Activated CD8-positive, alpha-beta T cell treated with anti-CD3 and anti-CD28 coated beads, Interleukin-2, amount 10 ng/mL, durations not matched to agents 7 days and 5 days (primary cell): ENCODE results near the gene FCSK. TPM values are rescaled to one million over a fixed set of nuclear protein-coding genes. Genes with fewer than 3 reads are reported as not detected.
A peak's percentile ranks its signal among the peaks of the same experiment; 100 is the strongest.

Experiments
- ATAC-seq: fragments of 150-1000 bp; cut with Tn5 transposase; one replicate; pipeline ENCODE4 v1.10.0; 2021; ENCODE audit warnings: moderate library complexity
- CTCF ChIA-PET: fragments of 350-600 bp; sonication (Branson Sonifier 250); formaldehyde crosslinking; loops from one replicate; lab custom pipeline; 2021; ENCODE audit warnings: antibody characterized with exemption; lab: Charles Lee
- POLR2A ChIA-PET: fragments of 350-600 bp; sonication (Branson Sonifier 250); formaldehyde crosslinking; loops from one replicate; lab custom pipeline; 2021; ENCODE audit warnings: antibody characterized with exemption; lab: Charles Lee
- DNase-seq: peaks from one replicate; pipeline ENCODE4 v3.0.0-alpha.2; 2020
- H3K27ac Mint-ChIP-seq: one replicate; pipeline ENCODE4 v1.8.0; 2021; ENCODE audit warnings: mild to moderate bottlenecking, mixed read lengths
- H3K27me3 Mint-ChIP-seq: one replicate; pipeline ENCODE4 v1.8.0; 2021; ENCODE audit warnings: low read depth, mixed read lengths
- H3K36me3 Mint-ChIP-seq: one replicate; pipeline ENCODE4 v1.8.0; 2021; ENCODE audit warnings: low read depth, mixed read lengths
- H3K4me1 Mint-ChIP-seq: one replicate; pipeline ENCODE4 v1.8.0; 2021; ENCODE audit warnings: low read depth, mixed read lengths
- H3K4me3 Mint-ChIP-seq: one replicate; pipeline ENCODE4 v1.8.0; 2021; ENCODE audit warnings: mild to moderate bottlenecking, mixed read lengths
- H3K9me3 Mint-ChIP-seq: one replicate; pipeline ENCODE4 v1.8.0; 2022; ENCODE audit warnings: mixed read lengths; ENCODE audit not compliant: insufficient read depth
- total RNA-seq, 2 experiments: library from RNA; stranded (reverse); gene quantifications; one replicate each; pipeline ENCODE4 v1.2.3, GENCODE V29; 2021

Gene FCSK
- total RNA-seq, 2 experiments from 2014 or later: 17.3 to 18.8 TPM

GRCh38 chr16:70432723-70433457 is 21.5 kb upstream of the FCSK start:
- peak overlapping the region; percentile 37 for H3K27ac Mint-ChIP-seq
- ATAC-seq: no peak
- H3K9me3 Mint-ChIP-seq: no peaks in the 10 kb centered on the region
- DNase-seq: no peak
- peaks cover 65% of the 10 kb centered on the region for H3K4me1 Mint-ChIP-seq
- ChIA-PET POLR2A (interaction anchor here (0.6 to 2.1 kb wide), 4 partner anchors 11 to 81 kb away, joined by 3 to 6 read pairs (median 3); no protein-coding TSS in a partner anchor), CTCF (interaction anchor here (0.9 to 1.3 kb wide), 2 partner anchors 52 to 76 kb away, joined by 3 read pairs; no protein-coding TSS in a partner anchor)
- H3K4me3 Mint-ChIP-seq: no peak overlapping the region
- H3K36me3 Mint-ChIP-seq: peaks cover 11% of the 10 kb centered on the region
- no peaks in the 10 kb centered on the region for H3K27me3 Mint-ChIP-seq

- ATAC-seq (no peak), DNase-seq (no peak)
- H3K4me1 Mint-ChIP-seq: peaks cover 61% of the 10 kb centered on the region
- no peak overlapping the region for H3K27ac Mint-ChIP-seq
- no peaks in the 10 kb centered on the region for H3K9me3 Mint-ChIP-seq
- H3K4me3 Mint-ChIP-seq: no peak overlapping the region
- H3K27me3 Mint-ChIP-seq: no peaks in the 10 kb centered on the region
- ChIA-PET POLR2A (interaction anchor here (1.0 to 2.1 kb wide), 3 partner anchors 10 to 52 kb away, joined by 3 to 6 read pairs (median 4); no protein-coding TSS in a partner anchor), CTCF (interaction anchor here (0.9 to 1.3 kb wide), 2 partner anchors 53 to 75 kb away, joined by 3 read pairs; no protein-coding TSS in a partner anchor)
- H3K36me3 Mint-ChIP-seq: peaks cover 11% of the 10 kb centered on the region
Measured at GRCh38 chr16:70433458-70434103, 20.8 kb upstream of the FCSK start.

- DNase-seq (no peak), ATAC-seq (no peak)
- ChIA-PET CTCF (no interaction called here), POLR2A (interaction anchor here (1.0 to 2.1 kb wide), 2 partner anchors 16 to 53 kb away, joined by 4 to 6 read pairs; no protein-coding TSS in a partner anchor)
- Mint-ChIP-seq H3K9me3 (no peaks in the 10 kb centered on the region), H3K27me3 (no peaks in the 10 kb centered on the region), H3K36me3 (peaks cover 11% of the 10 kb centered on the region), H3K4me1 (peaks cover 61% of the 10 kb centered on the region), H3K27ac (no peak overlapping the region), H3K4me3 (no peak overlapping the region)
Measured at GRCh38 chr16:70434484-70435260, 19.7 kb upstream of the FCSK start.

- CTCF ChIA-PET: interaction anchor here (1.7 kb wide), 2 partner anchors 43 to 56 kb away, joined by 5 to 6 read pairs; no protein-coding TSS in a partner anchor
- no peak for DNase-seq
- Mint-ChIP-seq H3K27ac (peak overlapping the region; percentile 56), H3K4me1 (peaks cover 50% of the 10 kb centered on the region), H3K27me3 (no peaks in the 10 kb centered on the region), H3K36me3 (peaks cover 11% of the 10 kb centered on the region), H3K4me3 (peak overlapping the region; percentile 88), H3K9me3 (no peaks in the 10 kb centered on the region)
- ATAC-seq: no peak
- POLR2A ChIA-PET: interaction anchor here (1.7 to 2.5 kb wide), 2 partner anchors 17 to 90 kb away, joined by 8 to 9 read pairs; partner anchors contain the start of gene DDX19A
Measured at GRCh38 chr16:70437017-70437581, 17.3 kb upstream of the FCSK start.

GRCh38 chr16:70437582-70438557 is 16.5 kb upstream of the FCSK start:
- DNase-seq: peak; percentile 28
- Mint-ChIP-seq H3K4me1 (peaks cover 42% of the 10 kb centered on the region), H3K4me3 (peak overlapping the region; percentile 88), H3K36me3 (peaks cover 11% of the 10 kb centered on the region), H3K27me3 (no peaks in the 10 kb centered on the region), H3K9me3 (no peaks in the 10 kb centered on the region), H3K27ac (peak overlapping the region; percentile 91)
- ATAC-seq: no peak
- ChIA-PET CTCF (interaction anchor here (0.6 to 3.0 kb wide), 5 partner anchors 16 to 57 kb away, joined by 3 to 12 read pairs (median 5); partner anchors contain the start of gene FCSK), POLR2A (interaction anchor here (1.0 to 2.5 kb wide), 5 partner anchors 8 to 91 kb away, joined by 3 to 30 read pairs (median 8); partner anchors contain the start of gene DDX19A)

- peak overlapping the region; percentile 88 for H3K4me3 Mint-ChIP-seq
- peak; percentile 29 for DNase-seq
- peaks cover 11% of the 10 kb centered on the region for H3K36me3 Mint-ChIP-seq
- CTCF ChIA-PET: interaction anchor here (0.6 to 3.0 kb wide), 5 partner anchors 15 to 58 kb away, joined by 3 to 12 read pairs (median 5); partner anchors contain the start of gene FCSK
- ATAC-seq: peak; percentile 5
- POLR2A ChIA-PET: interaction anchor here (0.8 to 2.5 kb wide), 7 partner anchors 9 to 874 kb away, joined by 3 to 30 read pairs (median 5); partner anchors contain the start of gene DDX19A
- H3K4me1 Mint-ChIP-seq: peaks cover 39% of the 10 kb centered on the region
- H3K27me3 Mint-ChIP-seq: no peaks in the 10 kb centered on the region
- no peaks in the 10 kb centered on the region for H3K9me3 Mint-ChIP-seq
- H3K27ac Mint-ChIP-seq: peak overlapping the region; percentile 91
Measured at GRCh38 chr16:70438585-70438968, 15.8 kb upstream of the FCSK start.

GRCh38 chr16:70438969-70439862 is 15.2 kb upstream of the FCSK start, which contains the start of gene ST3GAL2:
TSS of gene ST3GAL2 (minus strand) at chr16:70439100. CDS start at chr16:70398530, 40,570 bp downstream.
- peaks cover 7% of the 10 kb centered on the region for H3K36me3 Mint-ChIP-seq
- H3K9me3 Mint-ChIP-seq: no peaks in the 10 kb centered on the region
- ATAC-seq: peak; percentile 93
- H3K27ac Mint-ChIP-seq: peak within 1 kb of the TSS; percentile 91
- ChIA-PET POLR2A (interaction anchor here (0.8 to 2.5 kb wide), 7 partner anchors 10 to 875 kb away, joined by 3 to 30 read pairs (median 5); partner anchors contain the start of gene DDX19A), CTCF (interaction anchor here (0.6 to 3.0 kb wide), 6 partner anchors 14 to 45 kb away, joined by 3 to 12 read pairs (median 3); partner anchors contain the start of gene FCSK)
- H3K4me3 Mint-ChIP-seq: peak within 1 kb of the TSS; percentile 88
- DNase-seq: peak; percentile 96
- peaks cover 35% of the 10 kb centered on the region for H3K4me1 Mint-ChIP-seq
- H3K27me3 Mint-ChIP-seq: no peaks in the 10 kb centered on the region

GRCh38 chr16:70440009-70440692 is 14.2 kb upstream of the FCSK start:
- POLR2A ChIA-PET: interaction anchor here (2.3 kb wide), 1 partner anchor 60 kb away, joined by 30 read pairs; no protein-coding TSS in a partner anchor
- ATAC-seq (no peak), DNase-seq (no peak)
- no peaks in the 10 kb centered on the region for H3K9me3 Mint-ChIP-seq
- no peaks in the 10 kb centered on the region for H3K36me3 Mint-ChIP-seq
- peak overlapping the region; percentile 91 for H3K27ac Mint-ChIP-seq
- H3K27me3 Mint-ChIP-seq: no peaks in the 10 kb centered on the region
- H3K4me3 Mint-ChIP-seq: peak overlapping the region; percentile 86
- CTCF ChIA-PET: interaction anchor here (0.7 to 3.0 kb wide), 5 partner anchors 13 to 46 kb away, joined by 3 to 12 read pairs (median 3); partner anchors contain the start of gene FCSK
- H3K4me1 Mint-ChIP-seq: peaks cover 39% of the 10 kb centered on the region
